ENCODE measurements around the gene ATXN1.

The ATXN1 gene

GRCh38 chr6:16625291-16626265, 135.7 kb downstream of the ATXN1 start:
- Histone ChIP-seq H3K27me3 (ENCODE audit: insufficient read depth, low read length, poor library complexity, severe bottlenecking) (no peaks in the 10 kb centered on the region), H3F3A (ENCODE audit: low read depth) (peaks cover 7% of the 10 kb centered on the region; the same call in 1 of the 2 replicates), H3K9me3 (ENCODE audit: insufficient read depth, low read depth, low read length) (no peaks in the 10 kb centered on the region), H3K4me3 (ENCODE audit: low read length, poor library complexity, severe bottlenecking) (no peak overlapping the region), H4K20me1 (ENCODE audit: insufficient read depth, low read length, poor library complexity, severe bottlenecking) (no peaks in the 10 kb centered on the region), H2AFZ (ENCODE audit: low read length) (no peak overlapping the region), H3K4me2 (ENCODE audit: low read depth, low read length, poor library complexity, severe bottlenecking) (no peak overlapping the region), H3K36me3 (ENCODE audit: insufficient read depth, low read length) (peaks cover 6% of the 10 kb centered on the region; the same call in 1 of the 2 replicates), H3K79me2 (ENCODE audit: insufficient read depth, low read length) (peaks cover 6% of the 10 kb centered on the region; the same call in 1 of the 2 replicates), H3K9me2 (replicated peaks; ENCODE audit: low read depth, low read length) (no peaks in the 10 kb centered on the region), H3K4me1 (ENCODE audit: insufficient read depth, low read length, poor library complexity, severe bottlenecking) (peaks cover 26% of the 10 kb centered on the region), H3K9ac (ENCODE audit: low read depth, low read length, poor library complexity, severe bottlenecking) (no peak overlapping the region)
- TF ChIP-seq EZH2phosphoT487 (IDR thresholded peaks at IDR 0.05; ENCODE audit: borderline replicate concordance) (no peak), CTCF (conservative IDR thresholded peaks at IDR 0.05; ENCODE audit: low read length) (no peak)

- no peak overlapping the region for H3K9ac ChIP-seq (ENCODE audit: low read depth, low read length, poor library complexity, severe bottlenecking)
- H3K9me2 ChIP-seq (replicated peaks; ENCODE audit: low read depth, low read length): no peaks in the 10 kb centered on the region
- no peak overlapping the region for H2AFZ ChIP-seq (ENCODE audit: low read length)
- H3K4me1 ChIP-seq (ENCODE audit: insufficient read depth, low read length, poor library complexity, severe bottlenecking): peaks cover 26% of the 10 kb centered on the region
- peaks cover 7% of the 10 kb centered on the region; the same call in 1 of the 2 replicates for H3F3A ChIP-seq (ENCODE audit: low read depth)
- no peaks in the 10 kb centered on the region for H3K36me3 ChIP-seq (ENCODE audit: insufficient read depth, low read length)
- no peak overlapping the region for H3K4me3 ChIP-seq (ENCODE audit: low read length, poor library complexity, severe bottlenecking)
- TF ChIP-seq EZH2phosphoT487 (IDR thresholded peaks at IDR 0.05; ENCODE audit: borderline replicate concordance) (no peak), CTCF (conservative IDR thresholded peaks at IDR 0.05; ENCODE audit: low read length) (no peak)
- H3K9me3 ChIP-seq (ENCODE audit: insufficient read depth, low read depth, low read length): no peaks in the 10 kb centered on the region
- no peaks in the 10 kb centered on the region for H3K27me3 ChIP-seq (ENCODE audit: insufficient read depth, low read length, poor library complexity, severe bottlenecking)
- no peaks in the 10 kb centered on the region for H4K20me1 ChIP-seq (ENCODE audit: insufficient read depth, low read length, poor library complexity, severe bottlenecking)
- peaks cover 6% of the 10 kb centered on the region; the same call in 1 of the 2 replicates for H3K79me2 ChIP-seq (ENCODE audit: insufficient read depth, low read length)
- H3K4me2 ChIP-seq (ENCODE audit: low read depth, low read length, poor library complexity, severe bottlenecking): no peak overlapping the region
Observed at GRCh38 chr6:16624636-16625290, 136.5 kb downstream of the ATXN1 start.

- no peak overlapping the region for H2AFZ ChIP-seq (ENCODE audit: low read length)
- no peak overlapping the region for H3K4me3 ChIP-seq (ENCODE audit: low read length, poor library complexity, severe bottlenecking)
- H3K4me2 ChIP-seq (ENCODE audit: low read depth, low read length, poor library complexity, severe bottlenecking): no peak overlapping the region
- H3K9me3 ChIP-seq (ENCODE audit: insufficient read depth, low read depth, low read length): no peaks in the 10 kb centered on the region
- H3K9me2 ChIP-seq (replicated peaks; ENCODE audit: low read depth, low read length): no peaks in the 10 kb centered on the region
- no peaks in the 10 kb centered on the region for H4K20me1 ChIP-seq (ENCODE audit: insufficient read depth, low read length, poor library complexity, severe bottlenecking)
- H3K79me2 ChIP-seq (ENCODE audit: insufficient read depth, low read length): peaks cover 6% of the 10 kb centered on the region; the same call in 1 of the 2 replicates
- H3K9ac ChIP-seq (ENCODE audit: low read depth, low read length, poor library complexity, severe bottlenecking): no peak overlapping the region
- no peaks in the 10 kb centered on the region for H3K27me3 ChIP-seq (ENCODE audit: insufficient read depth, low read length, poor library complexity, severe bottlenecking)
- H3K36me3 ChIP-seq (ENCODE audit: insufficient read depth, low read length): no peaks in the 10 kb centered on the region
- peaks cover 26% of the 10 kb centered on the region for H3K4me1 ChIP-seq (ENCODE audit: insufficient read depth, low read length, poor library complexity, severe bottlenecking)
- H3F3A ChIP-seq (ENCODE audit: low read depth): peaks cover 7% of the 10 kb centered on the region; the same call in 1 of the 2 replicates
- TF ChIP-seq EZH2phosphoT487 (IDR thresholded peaks at IDR 0.05; ENCODE audit: borderline replicate concordance): no peak
- TF ChIP-seq CTCF (conservative IDR thresholded peaks at IDR 0.05; ENCODE audit: low read length): no peak
Observed at GRCh38 chr6:16623731-16624130, 137.5 kb downstream of the ATXN1 start.

Measured in Loucy (cell line).